SIG-M5 (cell line): ENCODE measurements around the gene MUC6.

Experiments used
- DNase-seq: peaks from one replicate; lab custom pipeline; 2025; lab: John Stamatoyannopoulos, UW

Gene MUC6

GRCh38 chr11:1051356-1052132 is 15.0 kb upstream of the MUC6 start:
- no peak for DNase-seq

- no peak for DNase-seq
These were observed 14.2 kb upstream of the MUC6 start for GRCh38 chr11:1050581-1051355.

- no peak for DNase-seq
These were observed 13.5 kb upstream of the MUC6 start for GRCh38 chr11:1049911-1050580.

GRCh38 chr11:1049431-1049891 is 12.9 kb upstream of the MUC6 start:
- no peak for DNase-seq

- DNase-seq: no peak
These were observed 12.5 kb upstream of the MUC6 start for GRCh38 chr11:1049071-1049405.

- no peak for DNase-seq
These were observed 12.0 kb upstream of the MUC6 start for GRCh38 chr11:1048375-1049070.

GRCh38 chr11:1047595-1048156 is 11.2 kb upstream of the MUC6 start:
- DNase-seq: no peak

- DNase-seq: no peak
These were observed 7.6 kb upstream of the MUC6 start for GRCh38 chr11:1044160-1044559.

GRCh38 chr11:1043563-1044096 is 7.1 kb upstream of the MUC6 start:
- no peak for DNase-seq

GRCh38 chr11:1042626-1043562 is 6.4 kb upstream of the MUC6 start:
- no peak for DNase-seq

GRCh38 chr11:1041936-1042608 is 5.6 kb upstream of the MUC6 start:
- DNase-seq: no peak

- no peak for DNase-seq
These were observed 5.0 kb upstream of the MUC6 start for GRCh38 chr11:1041471-1041870.

- no peak for DNase-seq
These were observed 4.6 kb upstream of the MUC6 start for GRCh38 chr11:1041149-1041467.

GRCh38 chr11:1040428-1041148 is 4.1 kb upstream of the MUC6 start:
- no peak for DNase-seq

GRCh38 chr11:1039481-1040427 is 3.2 kb upstream of the MUC6 start:
- DNase-seq: no peak

- no peak for DNase-seq
These were observed 2.4 kb upstream of the MUC6 start for GRCh38 chr11:1038921-1039320.

- no peak for DNase-seq
These were observed 1.8 kb upstream of the MUC6 start for GRCh38 chr11:1038361-1038760.

- no peak for DNase-seq
These were observed 1.1 kb upstream of the MUC6 start for GRCh38 chr11:1037506-1038055.
